AG04449 (cell line): ENCODE measurements around the gene GYS1.
"Not testable (repeated sequence)": the region's sequence is repeated elsewhere in the genome, so short reads cannot be mapped to it uniquely, and the experiment has no call there.

Experiments used
- CTCF ChIA-PET: fragments of 350-600 bp; formaldehyde crosslinking; extraction: SDS; loops from one replicate; lab custom pipeline; 2021; ENCODE audit warnings: antibody characterized with exemption; lab: Yijun Ruan, JAX
- POLR2A ChIA-PET: fragments of 400-600, 350-600 bp; formaldehyde crosslinking; extraction: SDS; loops from one replicate; lab custom pipeline; 2020; ENCODE audit warnings: antibody characterized with exemption, inconsistent platforms; lab: Yijun Ruan, JAX
- DNase-seq: peaks from one replicate; pipeline ENCODE4 v3.0.0-alpha.2; 2010; ENCODE audit warnings: low read depth, low spot score
- H3K4me3 ChIP-seq: 2 replicates; pipeline ENCODE4 v1.5.1; 2011; ENCODE audit warnings: low read depth, mild to moderate bottlenecking, control low read depth, low read length
- CTCF ChIP-seq: IDR thresholded peaks from one replicate; pipeline ENCODE4 v1.5.1; 2011; ENCODE audit warnings: mild to moderate bottlenecking, moderate library complexity, low read length, control low read depth, inconsistent platforms; ENCODE audit not compliant: insufficient read depth; ENCODE audit errors: missing control alignments

GYS1 gene

GRCh38 chr19:48922548-48923490 is 70.3 kb downstream of the GYS1 start:
- DNase-seq = no peak
- no peak overlapping the region for H3K4me3 ChIP-seq
- TF ChIP-seq CTCF = no peak
- ChIA-PET POLR2A (no interaction called here), CTCF (interaction anchor here (1.5 kb wide), 1 partner anchor 70 kb away, joined by 3 read pairs; the partner anchor contains the start of genes GYS1 and RUVBL2)

DNA sequence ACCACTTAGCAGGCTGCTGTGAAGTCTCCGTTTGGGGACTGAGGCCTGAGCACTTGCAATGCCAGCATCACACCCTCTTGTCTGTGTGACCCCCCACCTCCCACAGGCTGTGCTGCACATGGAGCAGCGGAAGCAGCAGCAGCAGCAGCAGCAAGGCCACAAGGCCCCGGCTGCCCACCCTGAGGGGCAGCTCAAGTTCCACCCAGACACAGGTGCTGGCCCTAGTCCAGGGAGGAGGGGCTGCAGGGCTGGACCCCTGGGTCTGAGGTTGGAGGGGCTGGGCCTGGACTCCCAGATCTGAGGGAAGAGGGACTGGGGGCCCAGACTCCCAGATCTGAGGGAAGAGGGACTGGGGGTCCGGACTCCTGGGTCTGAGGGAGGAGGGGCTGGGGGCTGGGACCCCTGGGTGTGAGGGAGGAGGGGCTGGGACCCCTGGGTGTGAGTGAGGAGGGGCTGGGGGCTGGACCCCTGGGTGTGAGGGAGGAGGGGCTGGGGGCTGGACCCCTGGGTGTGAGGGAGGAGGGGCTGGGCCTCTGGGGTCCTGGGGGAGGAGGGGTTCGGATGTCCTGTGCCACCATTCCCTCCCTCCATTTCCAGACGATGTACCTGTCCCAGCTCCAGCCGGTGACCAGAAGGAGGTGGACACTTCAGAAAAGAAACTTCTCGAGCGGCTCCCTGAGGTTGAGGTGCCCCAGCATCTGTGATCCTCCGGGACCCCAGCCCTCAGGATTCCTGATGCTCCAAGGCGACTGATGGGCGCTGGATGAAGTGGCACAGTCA is 71.2 kb downstream of the GYS1 start:
- CTCF ChIA-PET = no interaction called here
- POLR2A ChIA-PET = no interaction called here
- no peak for DNase-seq
- no peak overlapping the region for H3K4me3 ChIP-seq
- TF ChIP-seq CTCF = no peak

GRCh38 chr19:48920949-48921348 is 72.2 kb downstream of the GYS1 start:
- ChIA-PET CTCF (no interaction called here), POLR2A (interaction anchor here (1.4 kb wide), 1 partner anchor 49 kb away, joined by 3 read pairs; the partner anchor contains the start of gene PPP1R15A)
- DNase-seq = no peak
- H3K4me3 ChIP-seq = no peak overlapping the region
- no peak for TF ChIP-seq CTCF

- POLR2A ChIA-PET = interaction anchor here (0.9 to 1.4 kb wide), 2 partner anchors 45 to 47 kb away, joined by 3 read pairs; partner anchors contain the start of gene PPP1R15A
- not testable (repeated sequence) for DNase-seq, H3K4me3 ChIP-seq
- CTCF ChIA-PET = interaction anchor here (0.6 to 1.0 kb wide), 3 partner anchors 51 to 178 kb away, joined by 3 to 4 read pairs (median 3); no protein-coding TSS in a partner anchor
These were observed 73.8 kb downstream of the GYS1 start for GRCh38 chr19:48919271-48919670.

- no peak overlapping the region for H3K4me3 ChIP-seq
- TF ChIP-seq CTCF = no peak
- DNase-seq = no peak
- POLR2A ChIA-PET = interaction anchor here (0.9 kb wide), 2 partner anchors 18 to 45 kb away, joined by 3 read pairs; no protein-coding TSS in a partner anchor
- CTCF ChIA-PET = interaction anchor here (0.6 to 1.0 kb wide), 3 partner anchors 52 to 179 kb away, joined by 3 to 4 read pairs (median 3); no protein-coding TSS in a partner anchor
These were observed 74.3 kb downstream of the GYS1 start for GRCh38 chr19:48918801-48919247.
